OCI-LY3 (cell line): Measurements from ENCODE around the gene RNF112.

Experiments used
- H2AFZ ChIP-seq: fragments of 200-600, 300-600 bp; shearing (Covaris generic); 2 replicates; pipeline ENCODE4 v1.6.0; 2014; ENCODE audit warnings: antibody characterized with exemption, low read depth, low read length
- H3K27ac ChIP-seq: fragments of 200-600, 300-600 bp; sonication (generic); 2 replicates; pipeline ENCODE4 v1.5.1; 2014; ENCODE audit warnings: mild to moderate bottlenecking, low read length, moderate library complexity, mixed read lengths
- H3K27me3 ChIP-seq: fragments of 200-600, 300-600 bp; sonication (generic); 2 replicates; pipeline ENCODE4 v1.6.1; 2014; ENCODE audit warnings: low read depth, low read length, mixed read lengths
- H3K36me3 ChIP-seq: fragments of 200-600, 300-600 bp; sonication (generic); replicated peaks from 2 replicates; pipeline ENCODE3; 2014; ENCODE audit warnings: low read depth, low read length, mixed read lengths
- H3K4me1 ChIP-seq: fragments of 300-600, 200-600 bp; sonication (generic); 2 replicates; pipeline ENCODE4 v1.6.1; 2014; ENCODE audit warnings: low read length, mixed read lengths
- H3K4me2 ChIP-seq: fragments of 200-600, 300-600 bp; sonication (generic); 2 replicates; pipeline ENCODE4 v1.6.1; 2014; ENCODE audit warnings: low read length, mixed read lengths
- H3K4me3 ChIP-seq: fragments of 300-600, 200-600 bp; sonication (generic); 2 replicates; pipeline ENCODE4 v1.5.1; 2014; ENCODE audit warnings: antibody characterized with exemption, mild to moderate bottlenecking, low read length, moderate library complexity
- H3K79me2 ChIP-seq: fragments of 300-600, 200-600 bp; shearing (Covaris generic); 2 replicates; pipeline ENCODE4 v1.6.1; 2014; ENCODE audit warnings: mild to moderate bottlenecking, low read length, mixed read lengths
- H3K9ac ChIP-seq: fragments of 300-600, 200-600 bp; shearing (Covaris generic); 2 replicates; pipeline ENCODE4 v1.6.0; 2014; ENCODE audit warnings: mild to moderate bottlenecking, low read length, moderate library complexity
- H3K9me3 ChIP-seq: fragments of 200-600, 300-600 bp; shearing (Covaris generic); 2 replicates; pipeline ENCODE4 v1.6.1; 2014; ENCODE audit warnings: low read length, mixed read lengths; ENCODE audit not compliant: insufficient read depth
- H4K20me1 ChIP-seq: fragments of 200-600, 300-600 bp; sonication (generic); 2 replicates; pipeline ENCODE4 v1.6.1; 2016; ENCODE audit warnings: low read length, mixed read lengths; ENCODE audit not compliant: insufficient read depth
- EZH2phosphoT487 ChIP-seq: fragments of 200-600 bp; shearing (Covaris generic); IDR thresholded peaks from 2 replicates; pipeline ENCODE4 v1.6.1; 2018; ENCODE audit warnings: antibody characterized with exemption, mixed run types, low read depth
- TF ChIP-seq, protein P1 (sequence below): fragments of 200-600, 300-600 bp; sonication (generic); IDR thresholded peaks from 2 replicates; pipeline ENCODE4 v1.5.1; 2014; ENCODE audit warnings: antibody characterized with exemption, low read length, low read depth

Gene RNF112

DNA sequence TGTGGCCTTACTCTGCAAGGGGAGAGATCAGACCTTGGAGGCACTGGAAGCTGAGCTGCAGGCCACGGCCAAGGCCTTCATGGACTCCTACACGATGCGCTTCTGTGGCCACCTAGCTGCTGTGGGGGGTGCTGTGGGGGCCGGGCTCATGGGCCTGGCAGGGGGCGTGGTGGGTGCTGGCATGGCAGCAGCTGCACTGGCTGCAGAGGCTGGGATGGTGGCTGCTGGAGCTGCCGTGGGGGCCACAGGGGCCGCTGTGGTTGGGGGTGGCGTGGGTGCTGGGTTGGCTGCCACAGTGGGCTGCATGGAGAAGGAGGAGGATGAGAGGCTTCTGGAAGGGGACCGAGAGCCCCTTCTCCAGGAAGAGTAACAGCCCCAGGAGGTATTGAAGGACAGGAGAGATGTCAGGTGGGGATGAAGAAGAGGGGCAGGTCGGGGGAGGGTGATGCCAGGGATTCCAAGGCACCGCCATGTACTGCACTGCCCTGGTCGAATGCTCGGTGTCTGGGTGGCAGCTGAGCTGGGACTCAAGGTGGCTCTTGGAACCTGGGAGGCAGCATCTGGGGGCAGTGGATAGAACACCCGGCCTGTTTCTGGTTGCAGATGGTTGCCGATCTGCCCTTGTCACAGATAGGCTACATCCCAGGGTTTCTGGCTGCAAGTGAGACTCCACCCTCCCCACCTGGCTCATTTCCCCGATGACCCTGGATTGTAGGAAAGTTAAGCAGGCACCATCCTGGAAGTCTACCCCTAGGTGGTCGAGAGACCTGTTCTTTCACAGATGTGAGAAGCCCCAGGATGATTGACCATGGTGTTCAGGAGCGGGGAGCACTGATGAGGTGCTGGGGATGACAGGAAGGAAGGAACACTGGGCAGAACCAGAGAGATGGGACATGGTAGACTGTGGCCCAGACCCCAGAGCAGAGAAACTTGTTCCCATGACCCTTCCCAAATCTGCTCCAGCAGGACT is 5.1 kb downstream of the RNF112 start:
- H3K27ac ChIP-seq: no peak overlapping the region

DNA sequence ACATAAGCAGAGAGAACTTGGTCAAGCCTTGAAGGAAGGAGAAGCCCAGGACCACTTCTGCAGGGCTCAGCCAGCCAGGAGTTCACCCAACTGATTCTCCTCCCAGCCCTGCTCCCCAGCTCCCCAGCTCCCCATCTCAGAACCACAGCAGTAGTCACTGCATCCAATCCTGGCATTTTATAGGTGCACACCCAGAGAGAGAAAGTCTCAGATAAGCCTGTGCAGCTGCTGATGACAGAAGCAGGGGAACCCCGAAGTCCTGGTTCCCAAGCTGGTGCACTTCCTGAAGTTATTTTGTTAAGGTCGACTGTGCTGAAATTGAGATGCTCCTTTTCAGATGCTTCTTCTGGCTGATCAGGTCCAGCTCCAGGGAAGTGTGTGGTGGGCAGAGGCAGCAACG is 6.6 kb downstream of the RNF112 start:
- no peak overlapping the region for H3K4me2 ChIP-seq
- no peak for TF ChIP-seq EZH2phosphoT487
- TF ChIP-seq, protein P1, sequence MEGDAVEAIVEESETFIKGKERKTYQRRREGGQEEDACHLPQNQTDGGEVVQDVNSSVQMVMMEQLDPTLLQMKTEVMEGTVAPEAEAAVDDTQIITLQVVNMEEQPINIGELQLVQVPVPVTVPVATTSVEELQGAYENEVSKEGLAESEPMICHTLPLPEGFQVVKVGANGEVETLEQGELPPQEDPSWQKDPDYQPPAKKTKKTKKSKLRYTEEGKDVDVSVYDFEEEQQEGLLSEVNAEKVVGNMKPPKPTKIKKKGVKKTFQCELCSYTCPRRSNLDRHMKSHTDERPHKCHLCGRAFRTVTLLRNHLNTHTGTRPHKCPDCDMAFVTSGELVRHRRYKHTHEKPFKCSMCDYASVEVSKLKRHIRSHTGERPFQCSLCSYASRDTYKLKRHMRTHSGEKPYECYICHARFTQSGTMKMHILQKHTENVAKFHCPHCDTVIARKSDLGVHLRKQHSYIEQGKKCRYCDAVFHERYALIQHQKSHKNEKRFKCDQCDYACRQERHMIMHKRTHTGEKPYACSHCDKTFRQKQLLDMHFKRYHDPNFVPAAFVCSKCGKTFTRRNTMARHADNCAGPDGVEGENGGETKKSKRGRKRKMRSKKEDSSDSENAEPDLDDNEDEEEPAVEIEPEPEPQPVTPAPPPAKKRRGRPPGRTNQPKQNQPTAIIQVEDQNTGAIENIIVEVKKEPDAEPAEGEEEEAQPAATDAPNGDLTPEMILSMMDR: no peak
- H3K9ac ChIP-seq: no peak overlapping the region
- no peaks in the 10 kb centered on the region for H3K36me3 ChIP-seq
- H3K9me3 ChIP-seq: no peaks in the 10 kb centered on the region
- no peaks in the 10 kb centered on the region for H3K27me3 ChIP-seq
- no peak overlapping the region for H3K27ac ChIP-seq
- no peaks in the 10 kb centered on the region for H3K4me1 ChIP-seq
- H2AFZ ChIP-seq: no peak overlapping the region
- no peaks in the 10 kb centered on the region for H3K79me2 ChIP-seq
- H3K4me3 ChIP-seq: no peak overlapping the region
- H4K20me1 ChIP-seq: no peaks in the 10 kb centered on the region

More for the DNA sequence above, 5.1 kb downstream of the RNF112 start:
- Histone ChIP-seq H3K4me1 (no peaks in the 10 kb centered on the region), H3K4me2 (no peak overlapping the region), H3K4me3 (no peak overlapping the region), H3K36me3 (no peaks in the 10 kb centered on the region), H3K79me2 (no peaks in the 10 kb centered on the region), H2AFZ (no peak overlapping the region), H3K9ac (no peak overlapping the region), H3K9me3 (no peaks in the 10 kb centered on the region), H3K27me3 (no peaks in the 10 kb centered on the region), H4K20me1 (no peaks in the 10 kb centered on the region)
- no peak for TF ChIP-seq EZH2phosphoT487
- TF ChIP-seq, protein P1: no peak

DNA sequence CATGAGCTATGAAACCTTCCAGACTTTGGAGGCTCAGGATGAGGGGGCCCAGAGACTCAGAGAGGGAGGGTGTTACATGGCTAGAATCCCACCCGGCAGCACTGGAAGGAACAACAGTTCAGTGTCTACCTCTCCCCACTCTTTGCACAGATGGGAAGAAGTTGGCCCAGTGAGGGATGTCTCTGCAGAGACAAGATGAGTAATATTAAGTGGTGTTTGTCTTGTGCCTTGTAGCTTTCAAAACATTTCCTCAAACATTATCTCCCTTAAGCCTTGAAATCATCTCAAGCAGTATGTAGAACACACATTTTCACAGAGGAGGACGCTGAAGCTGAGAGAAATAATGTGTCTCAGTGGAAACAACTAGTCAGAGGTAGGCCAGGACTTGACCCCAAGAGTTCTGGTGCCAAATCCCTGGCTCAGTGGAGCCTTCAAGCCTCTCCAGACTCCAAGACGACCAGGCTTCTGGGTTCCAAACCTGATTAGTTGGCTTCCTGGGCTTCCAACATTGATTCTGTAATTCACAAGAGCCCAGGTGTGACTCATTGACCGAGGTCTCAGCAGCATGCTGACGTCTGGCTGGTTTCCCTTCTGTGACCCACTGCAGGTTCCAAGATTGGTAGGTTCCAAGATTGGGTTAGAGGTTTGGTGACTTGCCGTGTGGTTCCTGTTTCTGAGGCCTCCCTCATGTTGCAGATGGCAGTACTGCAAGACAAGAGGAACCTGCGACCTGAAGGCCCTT is 7.4 kb downstream of the RNF112 start:
- no peak overlapping the region for H3K4me2 ChIP-seq

More for the DNA sequence above, 7.4 kb downstream of the RNF112 start:
- Histone ChIP-seq H3K36me3 (no peaks in the 10 kb centered on the region), H3K27ac (no peak overlapping the region), H2AFZ (no peak overlapping the region), H4K20me1 (no peaks in the 10 kb centered on the region), H3K79me2 (no peaks in the 10 kb centered on the region), H3K9ac (no peak overlapping the region), H3K9me3 (no peaks in the 10 kb centered on the region), H3K4me3 (no peak overlapping the region), H3K27me3 (no peaks in the 10 kb centered on the region), H3K4me1 (no peaks in the 10 kb centered on the region)
- TF ChIP-seq, protein P1: no peak
- TF ChIP-seq EZH2phosphoT487: no peak
